Neutrophil (primary cell): ENCODE data around the gene BATF2.
"Not testable (repeated sequence)": the region's sequence is repeated elsewhere in the genome, so short reads cannot be mapped to it uniquely, and the experiment has no call there.

Experiments used
- H3K27ac ChIP-seq: fragments of 200-600 bp; sonication (generic); 2 replicates; pipeline ENCODE4 v1.5.1; 2016; ENCODE audit warnings: mild to moderate bottlenecking, moderate library complexity
- H3K27me3 ChIP-seq: fragments of 200-600 bp; sonication (generic); 2 replicates; pipeline ENCODE4 v1.6.0; 2016; ENCODE audit warnings: mild to moderate bottlenecking
- H3K36me3 ChIP-seq: fragments of 200-600 bp; sonication (generic); 2 replicates; pipeline ENCODE4 v1.5.1; 2017
- H3K4me1 ChIP-seq, 2 experiments: fragments of 200-600 bp in 1 of 2; sonication (generic) in 1 of 2; 1 replicate in 1 of 2; 2 replicates in 1 of 2; pipeline versions ENCODE4 v1.5.1 to v1.6.1; 2013 to 2016; ENCODE audit warnings: low read depth in 1 of 2, low read length in 1 of 2, mild to moderate bottlenecking in 1 of 2, moderate library complexity in 1 of 2; ENCODE audit not compliant: control insufficient read depth in 1 of 2, insufficient read depth in 1 of 2
- H3K4me3 ChIP-seq, 2 experiments: fragments of 200-600 bp in 1 of 2; sonication (generic) in 1 of 2; 1 replicate in 1 of 2; 2 replicates in 1 of 2; pipeline ENCODE4 v1.5.1; 2013 to 2016; ENCODE audit warnings: low read depth in 1 of 2, low read length in 1 of 2, mild to moderate bottlenecking in 1 of 2, moderate library complexity in 1 of 2
- H3K9me3 ChIP-seq: fragments of 200-600 bp; sonication (generic); 2 replicates; pipeline ENCODE4 v1.5.1; 2016
- TF ChIP-seq, protein P1 (sequence below): fragments of 200-600 bp; sonication (generic); IDR thresholded peaks from 2 replicates; pipeline ENCODE4 v1.5.1; 2016; ENCODE audit warnings: antibody characterized with exemption

Gene BATF2

DNA sequence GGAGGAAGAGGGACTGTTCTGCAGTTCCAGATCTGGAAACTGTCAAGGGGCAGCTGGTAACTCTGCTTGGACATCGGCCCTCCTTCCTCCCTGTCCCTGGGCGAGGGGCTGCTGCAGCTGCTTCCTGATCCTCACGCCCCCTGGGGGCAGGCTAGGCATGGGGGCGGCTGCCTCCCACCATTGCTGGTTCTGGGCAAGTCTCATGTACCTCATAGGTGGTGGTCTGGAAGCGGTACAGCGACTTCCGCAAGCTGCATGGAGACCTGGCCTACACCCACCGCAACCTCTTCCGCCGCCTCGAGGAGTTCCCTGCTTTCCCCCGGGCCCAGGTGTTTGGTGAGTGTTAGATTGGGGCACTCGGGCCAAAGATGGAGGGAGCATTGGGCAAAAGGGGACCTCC is 35.4 kb upstream of the BATF2 start:
- H3K36me3 ChIP-seq, result peaks cover 45% of the 10 kb centered on the region
- no peaks in the 10 kb centered on the region for H3K27me3 ChIP-seq
- H3K27ac ChIP-seq, result no peak overlapping the region
- H3K9me3 ChIP-seq, result no peaks in the 10 kb centered on the region
- no peak overlapping the region for H3K4me3 ChIP-seq
- TF ChIP-seq, protein P1, sequence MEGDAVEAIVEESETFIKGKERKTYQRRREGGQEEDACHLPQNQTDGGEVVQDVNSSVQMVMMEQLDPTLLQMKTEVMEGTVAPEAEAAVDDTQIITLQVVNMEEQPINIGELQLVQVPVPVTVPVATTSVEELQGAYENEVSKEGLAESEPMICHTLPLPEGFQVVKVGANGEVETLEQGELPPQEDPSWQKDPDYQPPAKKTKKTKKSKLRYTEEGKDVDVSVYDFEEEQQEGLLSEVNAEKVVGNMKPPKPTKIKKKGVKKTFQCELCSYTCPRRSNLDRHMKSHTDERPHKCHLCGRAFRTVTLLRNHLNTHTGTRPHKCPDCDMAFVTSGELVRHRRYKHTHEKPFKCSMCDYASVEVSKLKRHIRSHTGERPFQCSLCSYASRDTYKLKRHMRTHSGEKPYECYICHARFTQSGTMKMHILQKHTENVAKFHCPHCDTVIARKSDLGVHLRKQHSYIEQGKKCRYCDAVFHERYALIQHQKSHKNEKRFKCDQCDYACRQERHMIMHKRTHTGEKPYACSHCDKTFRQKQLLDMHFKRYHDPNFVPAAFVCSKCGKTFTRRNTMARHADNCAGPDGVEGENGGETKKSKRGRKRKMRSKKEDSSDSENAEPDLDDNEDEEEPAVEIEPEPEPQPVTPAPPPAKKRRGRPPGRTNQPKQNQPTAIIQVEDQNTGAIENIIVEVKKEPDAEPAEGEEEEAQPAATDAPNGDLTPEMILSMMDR, result no peak
- peaks cover 13 to 16% of the 10 kb centered on the region in 2 experiments for H3K4me1 ChIP-seq

GRCh38 chr11:65027213-65028067 is 30.7 kb upstream of the BATF2 start, which contains the start of gene SNX15:
Gene SNX15, plus strand, starts transcription at chr11:65027439. Its CDS starts 99 bp downstream, at chr11:65027538.
- Histone ChIP-seq H3K4me1 (peaks cover 24 to 27% of the 10 kb centered on the region in 2 experiments), H3K9me3 (no peaks in the 10 kb centered on the region), H3K4me3 (peak within 1 kb of the TSS; percentile 80 to 82), H3K27me3 (no peaks in the 10 kb centered on the region), H3K36me3 (peaks cover 5% of the 10 kb centered on the region), H3K27ac (peak within 1 kb of the TSS; percentile 86)
- TF ChIP-seq, protein P1, result peak; percentile 75

- Histone ChIP-seq H3K27me3 (no peaks in the 10 kb centered on the region), H3K4me3 (peak overlapping the region; percentile 80 to 82), H3K27ac (peak overlapping the region; percentile 86), H3K9me3 (no peaks in the 10 kb centered on the region), H3K4me1 (peaks cover 30 to 33% of the 10 kb centered on the region in 2 experiments), H3K36me3 (no peaks in the 10 kb centered on the region)
- TF ChIP-seq, protein P1, result no peak
These were observed 30.0 kb upstream of the BATF2 start for GRCh38 chr11:65026810-65027209.

DNA sequence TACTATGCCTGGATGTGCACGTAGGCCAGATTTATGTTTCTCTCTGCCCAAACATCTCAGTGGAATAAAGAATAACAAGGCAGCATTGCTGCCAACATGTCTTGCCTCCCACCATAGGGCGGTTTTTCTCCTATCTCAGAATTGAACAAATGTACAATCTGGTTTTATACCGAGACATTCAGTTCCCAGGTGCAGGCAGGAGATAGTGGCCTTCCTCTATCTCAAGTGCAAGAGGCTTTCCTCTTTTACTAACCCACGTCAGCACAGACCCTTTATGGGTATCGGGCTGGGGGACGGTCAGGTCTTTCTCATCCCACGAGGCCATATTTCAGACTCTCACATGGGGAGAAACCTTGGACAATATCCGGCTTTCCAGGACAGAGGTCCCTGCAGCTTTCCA is 26.7 kb upstream of the BATF2 start:
- H3K27ac ChIP-seq, H3K4me3 ChIP-seq, H3K27me3 ChIP-seq, H3K9me3 ChIP-seq: not testable (repeated sequence)
- H3K4me1 ChIP-seq, result peaks cover 40 to 41% of the 10 kb centered on the region in 2 experiments
- H3K36me3 ChIP-seq, result peaks cover 10% of the 10 kb centered on the region

- peaks cover 14% of the 10 kb centered on the region for H3K36me3 ChIP-seq
- H3K27me3 ChIP-seq, result no peaks in the 10 kb centered on the region
- H3K4me1 ChIP-seq, result peaks cover 22 to 25% of the 10 kb centered on the region in 2 experiments
- no peaks in the 10 kb centered on the region for H3K9me3 ChIP-seq
- TF ChIP-seq, protein P1, result no peak
- no peak overlapping the region for H3K4me3 ChIP-seq
- peak overlapping the region; percentile 15 for H3K27ac ChIP-seq
These were observed 24.7 kb upstream of the BATF2 start for GRCh38 chr11:65021509-65021908.

DNA sequence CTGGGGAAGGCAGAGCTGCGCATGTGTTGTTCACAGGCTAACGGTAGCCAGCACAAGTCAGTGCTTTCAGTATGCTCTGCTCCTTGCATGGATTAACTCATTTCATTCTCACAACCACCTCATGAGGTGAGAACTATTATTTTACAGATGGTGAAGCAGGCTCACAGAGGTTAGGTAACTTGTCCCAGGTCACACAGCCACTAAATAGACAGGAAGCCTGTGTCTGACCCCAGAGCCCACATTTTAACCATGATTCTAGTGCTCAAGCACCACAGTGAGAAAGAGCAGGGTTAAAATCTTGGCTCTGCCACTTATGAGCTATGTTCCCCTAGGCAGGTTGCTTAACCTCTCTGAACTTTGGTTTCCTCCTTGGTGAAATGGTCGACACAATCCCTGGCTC is 24.2 kb upstream of the BATF2 start:
- no peaks in the 10 kb centered on the region for H3K27me3 ChIP-seq
- TF ChIP-seq, protein P1, result no peak
- no peak overlapping the region for H3K27ac ChIP-seq
- H3K36me3 ChIP-seq, result peaks cover 14% of the 10 kb centered on the region
- H3K9me3 ChIP-seq, result no peaks in the 10 kb centered on the region
- no peak overlapping the region for H3K4me3 ChIP-seq
- H3K4me1 ChIP-seq, result peaks cover 22 to 25% of the 10 kb centered on the region in 2 experiments
